GM21825 (cell line): ENCODE results near the gene DPY30.

Experiments used
- ATAC-seq: cut with Tn5 transposase; IDR thresholded peaks from one replicate; pipeline ENCODE4 v1.9.1; 2021; ENCODE audit warnings: mild to moderate bottlenecking, moderate library complexity; ENCODE audit not compliant: unreplicated experiment

The DPY30 gene

GRCh38 chr2:32010280-32010669 lies 29.3 kb downstream of the DPY30 start:
- peak; percentile 41 for ATAC-seq

GRCh38 chr2:32009516-32010256 lies 29.9 kb downstream of the DPY30 start:
- peak; percentile 23 for ATAC-seq

- ATAC-seq: no peak
These were observed 30.6 kb downstream of the DPY30 start for GRCh38 chr2:32008805-32009515.

- no peak for ATAC-seq
These were observed 32.5 kb downstream of the DPY30 start for GRCh38 chr2:32007121-32007391.

- no peak for ATAC-seq
These were observed 34.1 kb downstream of the DPY30 start for GRCh38 chr2:32005371-32005976.

GRCh38 chr2:32003791-32004190 lies 35.8 kb downstream of the DPY30 start:
- ATAC-seq: no peak

GRCh38 chr2:32002406-32002805 lies 37.2 kb downstream of the DPY30 start:
- ATAC-seq: no peak

GRCh38 chr2:31999438-31999837 lies 40.2 kb downstream of the DPY30 start:
- no peak for ATAC-seq

GRCh38 chr2:31998731-31999383 lies 40.7 kb downstream of the DPY30 start:
- ATAC-seq: no peak

GRCh38 chr2:31997653-31998052 lies 42.0 kb downstream of the DPY30 start:
- no peak for ATAC-seq

- no peak for ATAC-seq
These were observed 42.9 kb downstream of the DPY30 start for GRCh38 chr2:31996571-31997150.

GRCh38 chr2:31992934-31993333 lies 46.7 kb downstream of the DPY30 start:
- no peak for ATAC-seq

- no peak for ATAC-seq
These were observed 47.5 kb downstream of the DPY30 start for GRCh38 chr2:31992025-31992579.

- no peak for ATAC-seq
These were observed 49.7 kb downstream of the DPY30 start for GRCh38 chr2:31989946-31990345.

GRCh38 chr2:31987454-31988220 lies 52.0 kb downstream of the DPY30 start:
- ATAC-seq: no peak

- ATAC-seq: no peak
These were observed 52.7 kb downstream of the DPY30 start for GRCh38 chr2:31986906-31987305.

GRCh38 chr2:31983762-31984467 lies 55.7 kb downstream of the DPY30 start:
- no peak for ATAC-seq

- peak; percentile 98 for ATAC-seq
These were observed 58.8 kb downstream of the DPY30 start for GRCh38 chr2:31980674-31981356.

GRCh38 chr2:31979956-31980355 lies 59.6 kb downstream of the DPY30 start:
- ATAC-seq: no peak
